Measurements from ENCODE around the gene NCR3LG1. TPM values are rescaled to one million over a fixed set of nuclear protein-coding genes. Genes with fewer than 3 reads are reported as not detected.
A peak's percentile ranks its signal among the peaks of the same experiment; 100 is the strongest.

NCR3LG1 gene
- total RNA-seq, 4 donors from 2014 or later, result 4.6 to 7.4 (median 6.3) TPM

DNA sequence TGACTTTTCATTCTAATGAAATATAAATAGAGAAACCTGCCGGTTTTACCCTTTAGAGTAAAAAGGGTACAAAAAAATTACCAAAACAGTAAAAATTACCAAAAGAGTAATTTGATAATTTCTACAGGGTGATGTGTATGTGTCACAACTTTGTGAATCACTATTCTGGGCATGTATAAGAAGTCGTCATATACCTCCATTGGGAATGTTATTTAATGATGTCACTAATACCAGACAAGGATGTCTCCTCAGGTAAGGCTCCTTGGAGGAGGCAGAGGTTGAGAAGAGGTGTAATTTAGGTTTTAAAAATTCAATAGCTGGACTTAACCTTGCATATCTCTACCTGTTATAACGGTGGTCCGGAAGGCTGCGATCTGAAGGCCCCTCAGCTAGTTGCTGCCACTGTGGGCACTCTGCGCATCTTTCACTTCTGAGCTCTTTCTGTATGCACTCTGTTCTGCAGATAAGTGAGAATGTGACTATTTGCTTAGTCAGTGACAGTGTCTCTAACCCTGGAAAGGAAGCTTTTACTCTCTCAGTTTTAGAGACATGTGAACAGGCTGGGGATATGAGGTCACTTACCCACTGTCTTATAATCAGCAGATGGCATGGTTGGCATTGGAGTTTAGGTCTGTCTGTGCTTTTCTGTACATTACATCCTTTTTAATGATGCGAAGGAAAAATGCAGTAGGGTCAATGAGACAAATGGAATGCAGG is 987 bp upstream of the NCR3LG1 start:
- H3K4me3 ChIP-seq, result no peak overlapping the region
- 93% methylated on average over 7 of the region's 7 CpGs for WGBS

GRCh38 chr11:17351172-17351509 is 459 bp upstream of the NCR3LG1 start:
- peaks cover 24% of the 10 kb centered on the region for H3K4me1 ChIP-seq
- H3K36me3 ChIP-seq, result no peaks in the 10 kb centered on the region
- no peak for DNase-seq (ENCODE audit: low spot score in 2 of 2)
- H3K27ac ChIP-seq, result no peak overlapping the region
- no peaks in the 10 kb centered on the region for H3K27me3 ChIP-seq
- 31% methylated on average over 12 of the region's 12 CpGs for WGBS
- peak overlapping the region; percentile 72 for H3K4me3 ChIP-seq
- no peaks in the 10 kb centered on the region for H3K9me3 ChIP-seq
- TF ChIP-seq, protein P1, sequence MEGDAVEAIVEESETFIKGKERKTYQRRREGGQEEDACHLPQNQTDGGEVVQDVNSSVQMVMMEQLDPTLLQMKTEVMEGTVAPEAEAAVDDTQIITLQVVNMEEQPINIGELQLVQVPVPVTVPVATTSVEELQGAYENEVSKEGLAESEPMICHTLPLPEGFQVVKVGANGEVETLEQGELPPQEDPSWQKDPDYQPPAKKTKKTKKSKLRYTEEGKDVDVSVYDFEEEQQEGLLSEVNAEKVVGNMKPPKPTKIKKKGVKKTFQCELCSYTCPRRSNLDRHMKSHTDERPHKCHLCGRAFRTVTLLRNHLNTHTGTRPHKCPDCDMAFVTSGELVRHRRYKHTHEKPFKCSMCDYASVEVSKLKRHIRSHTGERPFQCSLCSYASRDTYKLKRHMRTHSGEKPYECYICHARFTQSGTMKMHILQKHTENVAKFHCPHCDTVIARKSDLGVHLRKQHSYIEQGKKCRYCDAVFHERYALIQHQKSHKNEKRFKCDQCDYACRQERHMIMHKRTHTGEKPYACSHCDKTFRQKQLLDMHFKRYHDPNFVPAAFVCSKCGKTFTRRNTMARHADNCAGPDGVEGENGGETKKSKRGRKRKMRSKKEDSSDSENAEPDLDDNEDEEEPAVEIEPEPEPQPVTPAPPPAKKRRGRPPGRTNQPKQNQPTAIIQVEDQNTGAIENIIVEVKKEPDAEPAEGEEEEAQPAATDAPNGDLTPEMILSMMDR (IDR thresholded peaks at IDR 0.05), result no peak
- TF ChIP-seq EP300 (IDR thresholded peaks at IDR 0.05) (no peak), POLR2A (IDR thresholded peaks at IDR 0.05) (no peak), POLR2AphosphoS5 (IDR thresholded peaks at IDR 0.05) (no peak)

More for the DNA sequence above, 987 bp upstream of the NCR3LG1 start:
- no peak for DNase-seq (ENCODE audit: low spot score in 2 of 2)
- H3K27me3 ChIP-seq, result no peaks in the 10 kb centered on the region
- no peak overlapping the region for H3K27ac ChIP-seq
- peaks cover 24% of the 10 kb centered on the region for H3K4me1 ChIP-seq
- TF ChIP-seq, protein P1 (IDR thresholded peaks at IDR 0.05), result no peak
- no peak for TF ChIP-seq POLR2A (IDR thresholded peaks at IDR 0.05)
- no peak for TF ChIP-seq EP300 (IDR thresholded peaks at IDR 0.05)
- no peak for TF ChIP-seq POLR2AphosphoS5 (IDR thresholded peaks at IDR 0.05)
- H3K36me3 ChIP-seq, result no peaks in the 10 kb centered on the region
- H3K9me3 ChIP-seq, result no peaks in the 10 kb centered on the region

DNA sequence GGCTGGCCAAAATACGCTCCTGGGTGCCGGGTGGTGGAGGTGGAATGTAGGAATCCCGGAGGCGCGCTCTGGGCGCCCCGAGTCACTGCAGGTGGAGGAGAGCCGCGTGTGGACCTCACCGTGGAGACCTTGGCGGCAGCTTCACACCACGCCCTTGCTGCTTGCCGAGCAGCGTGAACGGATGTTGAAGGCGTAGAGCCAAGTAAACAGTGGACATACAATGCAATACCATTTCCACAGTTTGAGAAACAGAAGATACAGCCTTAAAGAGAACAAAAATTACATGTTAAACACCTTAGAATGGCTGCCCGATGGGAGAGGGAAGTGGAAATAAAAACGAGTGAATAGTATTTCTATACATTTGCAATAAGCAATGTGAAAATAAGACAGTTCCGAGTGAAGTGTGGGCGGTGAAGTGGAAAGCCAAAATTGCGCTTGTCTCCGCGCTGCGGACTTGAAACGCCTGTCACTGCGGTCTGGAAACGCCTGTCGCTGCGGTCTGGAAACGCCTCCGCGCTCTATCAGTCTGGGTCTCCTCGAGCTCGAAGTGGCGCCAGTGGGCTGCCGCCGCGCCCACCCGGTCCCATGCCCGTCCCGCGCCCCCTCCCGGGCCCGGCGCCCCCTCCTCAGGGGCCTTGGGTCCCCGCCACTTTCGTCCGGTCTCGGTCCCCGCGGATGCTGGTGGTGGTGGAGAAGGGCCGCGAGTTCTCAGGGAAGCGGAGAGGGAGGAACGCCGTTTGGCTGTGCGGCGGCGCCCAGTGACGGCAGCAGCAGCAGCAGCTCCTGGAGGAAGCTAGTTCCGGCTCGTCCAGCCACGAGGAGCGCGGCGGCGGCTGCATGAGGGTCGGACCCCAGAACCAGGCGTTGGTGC is 1.6 kb downstream of the NCR3LG1 start:
- 1% methylated on average over 69 of the region's 69 CpGs for WGBS
- no peaks in the 10 kb centered on the region for H3K9me3 ChIP-seq
- no peaks in the 10 kb centered on the region for H3K36me3 ChIP-seq
- H3K27me3 ChIP-seq, result no peaks in the 10 kb centered on the region
- peak overlapping the region; percentile 72 for H3K4me3 ChIP-seq
- H3K4me1 ChIP-seq, result peaks cover 24% of the 10 kb centered on the region
- TF ChIP-seq, protein P1 (IDR thresholded peaks at IDR 0.05), result no peak
- no peak for TF ChIP-seq EP300 (IDR thresholded peaks at IDR 0.05)
- no peak for TF ChIP-seq POLR2A (IDR thresholded peaks at IDR 0.05)
- no peak for TF ChIP-seq POLR2AphosphoS5 (IDR thresholded peaks at IDR 0.05)
- peak; percentile 75 to 85 for DNase-seq (ENCODE audit: low spot score in 2 of 2)
- H3K27ac ChIP-seq, result peak overlapping the region; percentile 68

- WGBS, result 10% methylated on average over 15 of the region's 15 CpGs
- no peaks in the 10 kb centered on the region for H3K36me3 ChIP-seq
- no peaks in the 10 kb centered on the region for H3K27me3 ChIP-seq
- peaks cover 24% of the 10 kb centered on the region for H3K4me1 ChIP-seq
- peak overlapping the region; percentile 72 for H3K4me3 ChIP-seq
- H3K9me3 ChIP-seq, result no peaks in the 10 kb centered on the region
- H3K27ac ChIP-seq, result peak overlapping the region; percentile 68
- DNase-seq (ENCODE audit: low spot score in 2 of 2), result no peak
- TF ChIP-seq POLR2AphosphoS5 (IDR thresholded peaks at IDR 0.05) (no peak), EP300 (IDR thresholded peaks at IDR 0.05) (no peak), POLR2A (IDR thresholded peaks at IDR 0.05) (no peak)
- TF ChIP-seq, protein P1 (IDR thresholded peaks at IDR 0.05), result no peak
Measured at GRCh38 chr11:17353821-17354600, 2.4 kb downstream of the NCR3LG1 start.

Data from suprapubic skin (tissue), 4 donors.